Activated CD8-positive, alpha-beta T cell treated with anti-CD3 and anti-CD28 coated beads, Interleukin-2, amount 10 ng/mL, durations not matched to agents 7 days and 5 days (primary cell): Measurements from ENCODE around the gene TOMM40L. TPM values are rescaled to one million over a fixed set of nuclear protein-coding genes. Genes with fewer than 3 reads are reported as not detected.
"Not testable (repeated sequence)": the region's sequence is repeated elsewhere in the genome, so short reads cannot be mapped to it uniquely, and the experiment has no call there.

Experiments
- ATAC-seq: fragments of 150-1000 bp; cut with Tn5 transposase; one replicate; pipeline ENCODE4 v1.10.0; 2021; ENCODE audit warnings: moderate library complexity
- CTCF ChIA-PET: fragments of 350-600 bp; sonication (Branson Sonifier 250); formaldehyde crosslinking; loops from one replicate; lab custom pipeline; 2021; ENCODE audit warnings: antibody characterized with exemption; lab: Charles Lee
- POLR2A ChIA-PET: fragments of 350-600 bp; sonication (Branson Sonifier 250); formaldehyde crosslinking; loops from one replicate; lab custom pipeline; 2021; ENCODE audit warnings: antibody characterized with exemption; lab: Charles Lee
- DNase-seq: peaks from one replicate; pipeline ENCODE4 v3.0.0-alpha.2; 2020
- H3K27ac Mint-ChIP-seq: one replicate; pipeline ENCODE4 v1.8.0; 2021; ENCODE audit warnings: mild to moderate bottlenecking, mixed read lengths
- H3K27me3 Mint-ChIP-seq: one replicate; pipeline ENCODE4 v1.8.0; 2021; ENCODE audit warnings: low read depth, mixed read lengths
- H3K36me3 Mint-ChIP-seq: one replicate; pipeline ENCODE4 v1.8.0; 2021; ENCODE audit warnings: low read depth, mixed read lengths
- H3K4me1 Mint-ChIP-seq: one replicate; pipeline ENCODE4 v1.8.0; 2021; ENCODE audit warnings: low read depth, mixed read lengths
- H3K4me3 Mint-ChIP-seq: one replicate; pipeline ENCODE4 v1.8.0; 2021; ENCODE audit warnings: mild to moderate bottlenecking, mixed read lengths
- H3K9me3 Mint-ChIP-seq: one replicate; pipeline ENCODE4 v1.8.0; 2022; ENCODE audit warnings: mixed read lengths; ENCODE audit not compliant: insufficient read depth
- total RNA-seq, 2 experiments: library from RNA; stranded (reverse); gene quantifications; one replicate each; pipeline ENCODE4 v1.2.3, GENCODE V29; 2021

Gene TOMM40L
- total RNA-seq, 2 experiments from 2014 or later: 19.1 to 22.0 TPM

GRCh38 chr1:161220002-161220401, 5.9 kb upstream of the TOMM40L start:
- CTCF ChIA-PET: interaction anchor here (0.8 to 17.9 kb wide), 9 partner anchors 9 to 162 kb away, joined by 3 to 331 read pairs (median 6); partner anchors contain the start of genes ADAMTS4, NDUFS2, PPOX and SDHC
- no peak overlapping the region for H3K27ac Mint-ChIP-seq
- DNase-seq (no peak), ATAC-seq (no peak)
- peaks cover 5% of the 10 kb centered on the region for H3K36me3 Mint-ChIP-seq
- no peaks in the 10 kb centered on the region for H3K9me3 Mint-ChIP-seq
- POLR2A ChIA-PET: interaction anchor here (1.9 kb wide), 1 partner anchor 18 kb away, joined by 7 read pairs; the partner anchor contains the start of gene NDUFS2
- no peaks in the 10 kb centered on the region for H3K27me3 Mint-ChIP-seq
- H3K4me1 Mint-ChIP-seq: peaks cover 44% of the 10 kb centered on the region
- no peak overlapping the region for H3K4me3 Mint-ChIP-seq

GRCh38 chr1:161222175-161223019, 3.5 kb upstream of the TOMM40L start:
- no peak for ATAC-seq
- Mint-ChIP-seq H3K4me3 (no peak overlapping the region), H3K4me1 (peaks cover 48% of the 10 kb centered on the region), H3K27me3 (no peaks in the 10 kb centered on the region), H3K36me3 (no peaks in the 10 kb centered on the region), H3K27ac (peak overlapping the region; percentile 50), H3K9me3 (no peaks in the 10 kb centered on the region)
- POLR2A ChIA-PET: interaction anchor here (0.5 to 2.5 kb wide), 2 partner anchors 20 to 82 kb away, joined by 3 to 15 read pairs; partner anchors contain the start of gene NDUFS2
- CTCF ChIA-PET: interaction anchor here (1.5 to 17.9 kb wide), 5 partner anchors 17 to 160 kb away, joined by 3 to 331 read pairs (median 6); partner anchors contain the start of genes ADAMTS4, NDUFS2 and PPOX
- DNase-seq: no peak

- ChIA-PET POLR2A (interaction anchor here (1.0 to 2.5 kb wide), 3 partner anchors 18 to 58 kb away, joined by 3 to 15 read pairs (median 13); partner anchors contain the start of genes NDUFS2 and PPOX), CTCF (interaction anchor here (1.1 to 17.9 kb wide), 6 partner anchors 19 to 158 kb away, joined by 3 to 331 read pairs (median 14); partner anchors contain the start of genes ADAMTS4, NDUFS2 and PPOX)
- H3K4me3 Mint-ChIP-seq: no peak overlapping the region
- DNase-seq (no peak), ATAC-seq (no peak)
- peaks cover 16% of the 10 kb centered on the region for H3K36me3 Mint-ChIP-seq
- no peak overlapping the region for H3K27ac Mint-ChIP-seq
- no peaks in the 10 kb centered on the region for H3K9me3 Mint-ChIP-seq
- H3K4me1 Mint-ChIP-seq: peaks cover 42% of the 10 kb centered on the region
- no peaks in the 10 kb centered on the region for H3K27me3 Mint-ChIP-seq
Observed at GRCh38 chr1:161223805-161224694, 1.8 kb upstream of the TOMM40L start.

GRCh38 chr1:161224695-161225087, 1.2 kb upstream of the TOMM40L start:
- Mint-ChIP-seq H3K4me1 (peaks cover 42% of the 10 kb centered on the region), H3K36me3 (peaks cover 20% of the 10 kb centered on the region)
- H3K4me3 Mint-ChIP-seq, H3K27ac Mint-ChIP-seq, ATAC-seq, H3K9me3 Mint-ChIP-seq, DNase-seq, H3K27me3 Mint-ChIP-seq: not testable (repeated sequence)
- ChIA-PET CTCF (interaction anchor here (1.4 to 17.9 kb wide), 10 partner anchors 9 to 158 kb away, joined by 4 to 331 read pairs (median 18); partner anchors contain the start of genes ADAMTS4, CFAP126, FCER1G and NDUFS2), POLR2A (interaction anchor here (1.0 to 2.4 kb wide), 3 partner anchors 19 to 59 kb away, joined by 3 to 31 read pairs (median 13); partner anchors contain the start of genes NDUFS2 and PPOX)

DNA sequence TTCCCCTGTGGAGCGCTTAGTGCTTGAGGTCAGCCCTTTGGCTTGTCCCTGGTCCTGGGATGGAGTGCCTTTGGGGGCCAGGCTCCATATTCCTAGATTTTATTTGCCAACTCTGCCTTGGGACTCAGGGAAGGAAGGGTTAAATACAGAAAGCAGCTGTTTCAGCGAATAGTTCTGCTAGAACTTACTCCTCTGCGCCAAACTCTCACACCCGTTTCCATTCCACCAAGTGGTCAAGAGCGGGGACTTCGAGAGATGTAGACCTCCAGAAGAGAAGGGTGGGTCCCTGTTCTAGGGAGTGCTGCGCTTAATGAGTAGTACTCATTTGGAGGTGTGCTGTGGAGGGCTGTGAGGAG, 704 bp upstream of the TOMM40L start:
- DNase-seq (no peak), ATAC-seq (peak; percentile 6)
- Mint-ChIP-seq H3K27ac (peak overlapping the region; percentile 99), H3K36me3 (peaks cover 22% of the 10 kb centered on the region), H3K4me3 (peak overlapping the region; percentile 95), H3K4me1 (peaks cover 42% of the 10 kb centered on the region), H3K27me3 (no peaks in the 10 kb centered on the region), H3K9me3 (no peaks in the 10 kb centered on the region)
- ChIA-PET POLR2A (interaction anchor here (0.6 to 2.4 kb wide), 15 partner anchors 9 to 166 kb away, joined by 3 to 31 read pairs (median 4); partner anchors contain the start of genes B4GALT3, FCER1G, NDUFS2 and PPOX), CTCF (interaction anchor here (0.6 to 17.9 kb wide), 43 partner anchors 9 to 513 kb away, joined by 3 to 331 read pairs (median 5); partner anchors contain the start of genes ADAMTS4, CFAP126, FCER1G and NDUFS2)

DNA sequence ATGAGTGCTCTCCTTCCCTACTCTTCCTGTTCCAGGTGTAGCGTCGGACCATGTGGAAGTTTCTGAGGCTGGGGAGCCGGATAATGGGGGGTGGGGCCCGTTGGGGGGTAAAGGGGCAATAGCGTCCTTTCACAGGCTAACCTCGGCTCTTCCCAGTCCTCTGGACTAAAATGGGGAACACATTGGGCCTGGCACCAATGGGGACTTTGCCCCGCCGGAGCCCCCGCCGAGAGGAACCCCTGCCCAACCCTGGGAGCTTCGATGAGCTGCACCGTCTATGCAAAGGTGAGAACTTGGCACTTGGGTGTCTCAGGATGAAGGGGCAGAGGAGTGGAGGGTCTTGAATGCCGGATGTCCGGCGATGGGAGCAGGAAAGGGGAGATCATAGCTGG, 456 bp downstream of the TOMM40L start:
- H3K9me3 Mint-ChIP-seq: no peaks in the 10 kb centered on the region
- H3K27ac Mint-ChIP-seq: peak overlapping the region; percentile 99
- POLR2A ChIA-PET: interaction anchor here (0.7 to 2.4 kb wide), 9 partner anchors 11 to 182 kb away, joined by 3 to 31 read pairs (median 4); partner anchors contain the start of genes FCER1G, NDUFS2, PPOX and SDHC
- H3K4me3 Mint-ChIP-seq: peak overlapping the region; percentile 95
- H3K36me3 Mint-ChIP-seq: peaks cover 30% of the 10 kb centered on the region
- DNase-seq (no peak), ATAC-seq (no peak)
- H3K27me3 Mint-ChIP-seq: no peaks in the 10 kb centered on the region
- peaks cover 47% of the 10 kb centered on the region for H3K4me1 Mint-ChIP-seq
- CTCF ChIA-PET: interaction anchor here (0.6 to 17.9 kb wide), 44 partner anchors 9 to 515 kb away, joined by 3 to 331 read pairs (median 6); partner anchors contain the start of genes ADAMTS4, CFAP126, FCER1G and NDUFS2

GRCh38 chr1:161226759-161227158, 899 bp downstream of the TOMM40L start:
- POLR2A ChIA-PET: interaction anchor here (0.6 to 2.4 kb wide), 5 partner anchors 22 to 94 kb away, joined by 3 to 31 read pairs (median 3); partner anchors contain the start of gene NDUFS2
- DNase-seq (no peak), ATAC-seq (no peak)
- H3K4me1 Mint-ChIP-seq: peaks cover 49% of the 10 kb centered on the region
- peaks cover 30% of the 10 kb centered on the region for H3K36me3 Mint-ChIP-seq
- no peaks in the 10 kb centered on the region for H3K27me3 Mint-ChIP-seq
- peak overlapping the region; percentile 95 for H3K4me3 Mint-ChIP-seq
- CTCF ChIA-PET: interaction anchor here (0.6 to 17.9 kb wide), 26 partner anchors 11 to 515 kb away, joined by 3 to 331 read pairs (median 10); partner anchors contain the start of genes ADAMTS4, CFAP126, FCER1G and NDUFS2
- H3K27ac Mint-ChIP-seq: peak overlapping the region; percentile 99
- H3K9me3 Mint-ChIP-seq: no peaks in the 10 kb centered on the region

GRCh38 chr1:161227196-161227871, 1.5 kb downstream of the TOMM40L start:
- ChIA-PET POLR2A (interaction anchor here (0.6 to 2.4 kb wide), 4 partner anchors 25 to 95 kb away, joined by 3 to 31 read pairs (median 7); partner anchors contain the start of gene NDUFS2), CTCF (interaction anchor here (0.7 to 17.9 kb wide), 27 partner anchors 11 to 514 kb away, joined by 3 to 331 read pairs (median 12); partner anchors contain the start of genes ADAMTS4, CFAP126, FCER1G and NDUFS2)
- peak; percentile 50 for ATAC-seq
- no peaks in the 10 kb centered on the region for H3K9me3 Mint-ChIP-seq
- peaks cover 30% of the 10 kb centered on the region for H3K36me3 Mint-ChIP-seq
- H3K27ac Mint-ChIP-seq: peak overlapping the region; percentile 99
- H3K4me1 Mint-ChIP-seq: peaks cover 45% of the 10 kb centered on the region
- no peaks in the 10 kb centered on the region for H3K27me3 Mint-ChIP-seq
- peak; percentile 95 for DNase-seq
- peak overlapping the region; percentile 95 for H3K4me3 Mint-ChIP-seq

DNA sequence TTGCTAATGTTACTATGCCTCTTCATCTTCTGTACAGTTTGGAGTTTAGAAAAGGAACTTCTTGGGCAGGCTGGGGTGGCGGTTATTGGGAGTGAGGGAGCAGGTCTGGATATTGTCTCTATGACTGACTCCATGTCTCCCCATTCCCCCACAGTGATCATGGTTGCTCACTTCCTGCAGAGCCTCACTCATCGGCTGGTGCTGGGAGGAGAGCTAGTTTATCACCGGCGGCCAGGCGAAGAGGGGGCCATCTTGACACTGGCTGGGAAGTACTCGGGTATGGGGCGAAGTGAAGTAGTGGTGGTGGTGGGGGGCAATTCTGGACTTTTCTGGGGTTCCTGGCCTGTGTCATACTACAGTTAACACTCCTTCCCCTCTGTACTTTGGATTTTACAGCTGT, 2.2 kb downstream of the TOMM40L start:
- ATAC-seq (no peak), DNase-seq (no peak)
- ChIA-PET CTCF (interaction anchor here (1.1 to 17.9 kb wide), 15 partner anchors 9 to 161 kb away, joined by 3 to 331 read pairs (median 6); partner anchors contain the start of genes ADAMTS4, CFAP126, NDUFS2 and PPOX), POLR2A (no interaction called here)
- Mint-ChIP-seq H3K36me3 (peaks cover 30% of the 10 kb centered on the region), H3K4me1 (peaks cover 45% of the 10 kb centered on the region), H3K4me3 (peak overlapping the region; percentile 95), H3K27me3 (no peaks in the 10 kb centered on the region), H3K9me3 (no peaks in the 10 kb centered on the region), H3K27ac (peak overlapping the region; percentile 99)

GRCh38 chr1:161229896-161230295, 4.0 kb downstream of the TOMM40L start:
- H3K36me3 Mint-ChIP-seq: peaks cover 30% of the 10 kb centered on the region
- DNase-seq: no peak

More at GRCh38 chr1:161229896-161230295, 4.0 kb downstream of the TOMM40L start:
- POLR2A ChIA-PET: interaction anchor here (0.6 to 1.1 kb wide), 3 partner anchors 28 to 433 kb away, joined by 3 to 6 read pairs (median 4); partner anchors contain the start of gene NDUFS2
- H3K27ac Mint-ChIP-seq: no peak overlapping the region
- no peaks in the 10 kb centered on the region for H3K9me3 Mint-ChIP-seq
- no peak for ATAC-seq
- no peak overlapping the region for H3K4me3 Mint-ChIP-seq
- peaks cover 41% of the 10 kb centered on the region for H3K4me1 Mint-ChIP-seq
- no peaks in the 10 kb centered on the region for H3K27me3 Mint-ChIP-seq
- CTCF ChIA-PET: interaction anchor here (0.6 to 17.9 kb wide), 20 partner anchors 9 to 512 kb away, joined by 3 to 331 read pairs (median 4); partner anchors contain the start of genes ADAMTS4, CFAP126, NDUFS2 and PPOX
